ENCODE data around the gene NUDT14. TPM values are rescaled to one million over a fixed set of nuclear protein-coding genes. Genes with fewer than 3 reads are reported as not detected.

Gene NUDT14
- total RNA-seq, 2 donors from 2014 or later: 4.1 to 23.6 TPM

GRCh38 chr14:105135700-105136395 is 45.3 kb downstream of the NUDT14 start:
- no peaks in the 10 kb centered on the region for H3K4me1 ChIP-seq (ENCODE audit: control insufficient read depth in 1 of 2, low read depth in 2 of 2)
- no peak for DNase-seq (ENCODE audit: low spot score)
- no peak overlapping the region for H3K27ac ChIP-seq
- no peak for TF ChIP-seq CTCF (IDR thresholded peaks at IDR 0.05)
- no peaks in the 10 kb centered on the region for H3K27me3 ChIP-seq (replicated peaks; ENCODE audit: insufficient read depth)
- H3K9me3 ChIP-seq: peaks cover 15% of the 10 kb centered on the region
- ATAC-seq (ENCODE audit: insufficient number of reproducible peaks, low FRiP score, low read depth): no peak
- no peaks in the 10 kb centered on the region for H3K36me3 ChIP-seq
- H3K4me3 ChIP-seq: no peak overlapping the region

- TF ChIP-seq CTCF (IDR thresholded peaks at IDR 0.05): no peak
- Histone ChIP-seq H3K27me3 (replicated peaks; ENCODE audit: insufficient read depth) (no peaks in the 10 kb centered on the region), H3K4me3 (no peak overlapping the region), H3K27ac (no peak overlapping the region), H3K9me3 (peaks cover 8% of the 10 kb centered on the region), H3K4me1 (ENCODE audit: control insufficient read depth in 1 of 2, low read depth in 2 of 2) (no peaks in the 10 kb centered on the region), H3K36me3 (no peaks in the 10 kb centered on the region)
- DNase-seq (ENCODE audit: low spot score) (no peak), ATAC-seq (ENCODE audit: insufficient number of reproducible peaks, low FRiP score, low read depth) (no peak)
These were observed 48.0 kb downstream of the NUDT14 start for GRCh38 chr14:105132921-105133654.

GRCh38 chr14:105131241-105131640 is 49.9 kb downstream of the NUDT14 start:
- no peak for TF ChIP-seq CTCF (IDR thresholded peaks at IDR 0.05)
- Histone ChIP-seq H3K4me1 (ENCODE audit: control insufficient read depth in 1 of 2, low read depth in 2 of 2) (no peaks in the 10 kb centered on the region), H3K27ac (no peak overlapping the region), H3K9me3 (peaks cover 8% of the 10 kb centered on the region), H3K27me3 (replicated peaks; ENCODE audit: insufficient read depth) (no peaks in the 10 kb centered on the region), H3K4me3 (no peak overlapping the region), H3K36me3 (no peaks in the 10 kb centered on the region)
- no peak for DNase-seq (ENCODE audit: low spot score)
- ATAC-seq (ENCODE audit: insufficient number of reproducible peaks, low FRiP score, low read depth): no peak

GRCh38 chr14:105128059-105128458 is 53.1 kb downstream of the NUDT14 start:
- TF ChIP-seq CTCF (IDR thresholded peaks at IDR 0.05): no peak
- H3K36me3 ChIP-seq: no peaks in the 10 kb centered on the region
- H3K27ac ChIP-seq: no peak overlapping the region
- peaks cover 8% of the 10 kb centered on the region for H3K9me3 ChIP-seq
- ATAC-seq (ENCODE audit: insufficient number of reproducible peaks, low FRiP score, low read depth) (no peak), DNase-seq (ENCODE audit: low spot score) (no peak)
- no peak overlapping the region for H3K4me3 ChIP-seq
- no peaks in the 10 kb centered on the region for H3K27me3 ChIP-seq (replicated peaks; ENCODE audit: insufficient read depth)
- H3K4me1 ChIP-seq (ENCODE audit: control insufficient read depth in 1 of 2, low read depth in 2 of 2): no peaks in the 10 kb centered on the region

GRCh38 chr14:105126981-105127329 is 54.2 kb downstream of the NUDT14 start:
- Histone ChIP-seq H3K27me3 (replicated peaks; ENCODE audit: insufficient read depth) (no peaks in the 10 kb centered on the region), H3K9me3 (peaks cover 11% of the 10 kb centered on the region), H3K36me3 (no peaks in the 10 kb centered on the region), H3K4me1 (ENCODE audit: control insufficient read depth in 1 of 2, low read depth in 2 of 2) (no peaks in the 10 kb centered on the region), H3K4me3 (no peak overlapping the region), H3K27ac (no peak overlapping the region)
- no peak for TF ChIP-seq CTCF (IDR thresholded peaks at IDR 0.05)
- ATAC-seq (ENCODE audit: insufficient number of reproducible peaks, low FRiP score, low read depth) (no peak), DNase-seq (ENCODE audit: low spot score) (no peak)

Data from thoracic aorta (tissue), 2 donors.